Left lung (tissue), 10 donors: Measurements from ENCODE around the gene MEGF8. TPM values are rescaled to one million over a fixed set of nuclear protein-coding genes. Genes with fewer than 3 reads are reported as not detected.
A peak's percentile ranks its signal among the peaks of the same experiment; 100 is the strongest.

Source experiments
- ATAC-seq: fragments of 200-7000 bp; cut with Tn5 transposase; one replicate; pipeline ENCODE4 v1.9.1; 2020; ENCODE audit warnings: moderate library complexity
- DNase-seq, 4 donors: peaks; one replicate each; pipeline ENCODE4 v3.0.0-alpha.2; 2013 to 2020
- H3K27ac ChIP-seq, 2 donors: fragments of 200-600 bp; sonication (generic) in 1 of 2; one replicate each; pipeline versions ENCODE4 v1.5.0 to v1.8.0; 2020 to 2021
- H3K27me3 ChIP-seq, 2 donors: fragments of 200-600 bp; sonication (generic) in 1 of 2; one replicate each; pipeline versions ENCODE4 v1.5.0 to v1.8.0; 2020 to 2021
- H3K36me3 ChIP-seq, 2 donors: fragments of 200-600 bp; sonication (generic) in 1 of 2; one replicate each; pipeline versions ENCODE4 v1.5.0 to v1.8.0; 2020 to 2021
- H3K4me1 ChIP-seq, 2 donors: fragments of 200-600 bp; one replicate each; pipeline ENCODE4 v1.8.0; 2021
- H3K4me3 ChIP-seq, 2 donors: fragments of 200-600 bp; sonication (generic) in 1 of 2; one replicate each; pipeline versions ENCODE4 v1.5.0 to v1.8.0; 2020 to 2021; ENCODE audit warnings: mild to moderate bottlenecking in 1 of 2
- H3K9me3 ChIP-seq, 2 donors: fragments of 200-600 bp; sonication (generic) in 1 of 2; one replicate each; pipeline versions ENCODE4 v1.5.0 to v1.8.0; 2020 to 2021
- intact Hi-C, 2 donors: fragments of 100-400 bp; cut with DNase I; formaldehyde crosslinking; loops; one replicate each; pipeline versions ENCODE4 v1.11.2 to v1.14.2; 2022
- polyA plus RNA-seq, 6 donors: library from polyadenylated mRNA; unstranded; fragments of 120-200 nt; gene quantifications; one replicate each; pipeline ENCODE4 v1.2.1, GENCODE V29; 2013; ENCODE audit not compliant: insufficient read length in 6 of 6
- total RNA-seq, 2 donors: library from RNA; stranded (reverse); fragmentation: NEBNext Ultra II Directional; extraction: Animal tissue kit (Norgen Biotek cat#: 25700); gene quantifications; one replicate each; pipeline ENCODE4 v1.2.1, GENCODE V29; 2021
- TF ChIP-seq, protein P1 (sequence below), 2 donors: fragments of 200-600 bp; sonication (generic) in 1 of 2; IDR thresholded peaks; one replicate each; pipeline versions ENCODE4 v1.5.0 to v1.8.0; 2021; ENCODE audit warnings: antibody characterized with exemption in 2 of 2
- donor health status: DM: no; HTN: yes; CAD: no.
- donor health status: DM: no; HTN: no; CAD: no.

Gene MEGF8
- total and polyA plus RNA-seq, 8 donors = 15.7 to 38.9 (median 34.8) TPM

DNA sequence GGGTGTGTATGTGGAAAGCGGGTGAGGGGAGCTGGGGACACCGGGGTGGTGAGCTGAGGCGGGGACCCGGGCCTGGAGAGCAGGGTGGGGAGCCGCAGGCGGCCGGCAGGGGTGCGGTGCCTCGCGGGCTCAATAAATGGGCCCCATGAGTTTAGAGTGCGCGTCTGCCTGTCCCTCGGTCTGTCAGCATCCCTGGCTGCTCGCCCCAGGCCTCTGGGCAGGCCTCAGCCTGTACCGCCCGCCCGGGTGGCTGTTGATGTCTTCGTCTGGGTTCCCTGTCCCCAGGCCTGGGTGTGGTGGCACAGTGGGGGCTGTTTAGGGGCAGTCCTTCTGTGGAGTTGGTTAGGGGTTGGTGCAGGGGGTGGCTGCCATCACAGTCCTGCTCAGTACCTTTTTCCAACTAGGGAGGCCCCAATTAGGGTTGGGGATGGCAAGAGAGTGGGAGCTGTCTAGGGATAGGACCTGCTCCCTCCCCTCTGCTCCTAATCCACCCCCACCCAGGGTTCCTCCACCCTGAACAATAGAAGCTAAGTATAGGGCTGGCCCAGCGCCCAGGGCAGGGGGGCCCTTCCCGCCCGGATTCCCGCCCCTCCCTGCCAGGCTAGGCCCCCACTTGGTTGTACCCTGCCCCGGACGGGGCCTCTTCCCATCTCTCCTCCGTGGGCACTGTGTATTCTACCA lies 44.1 kb upstream of the MEGF8 start:
- H3K27ac ChIP-seq = peak overlapping the region; percentile 89 to 94
- H3K9me3 ChIP-seq = no peaks in the 10 kb centered on the region
- peak in 2 of 4 donors; percentile 52 to 63 for DNase-seq
- no peaks in the 10 kb centered on the region for H3K36me3 ChIP-seq
- peaks cover 63 to 82% of the 10 kb centered on the region in 2 donors for H3K4me1 ChIP-seq
- no peak for ATAC-seq
- peak overlapping the region; percentile 13 to 75 for H3K4me3 ChIP-seq
- TF ChIP-seq, protein P1, sequence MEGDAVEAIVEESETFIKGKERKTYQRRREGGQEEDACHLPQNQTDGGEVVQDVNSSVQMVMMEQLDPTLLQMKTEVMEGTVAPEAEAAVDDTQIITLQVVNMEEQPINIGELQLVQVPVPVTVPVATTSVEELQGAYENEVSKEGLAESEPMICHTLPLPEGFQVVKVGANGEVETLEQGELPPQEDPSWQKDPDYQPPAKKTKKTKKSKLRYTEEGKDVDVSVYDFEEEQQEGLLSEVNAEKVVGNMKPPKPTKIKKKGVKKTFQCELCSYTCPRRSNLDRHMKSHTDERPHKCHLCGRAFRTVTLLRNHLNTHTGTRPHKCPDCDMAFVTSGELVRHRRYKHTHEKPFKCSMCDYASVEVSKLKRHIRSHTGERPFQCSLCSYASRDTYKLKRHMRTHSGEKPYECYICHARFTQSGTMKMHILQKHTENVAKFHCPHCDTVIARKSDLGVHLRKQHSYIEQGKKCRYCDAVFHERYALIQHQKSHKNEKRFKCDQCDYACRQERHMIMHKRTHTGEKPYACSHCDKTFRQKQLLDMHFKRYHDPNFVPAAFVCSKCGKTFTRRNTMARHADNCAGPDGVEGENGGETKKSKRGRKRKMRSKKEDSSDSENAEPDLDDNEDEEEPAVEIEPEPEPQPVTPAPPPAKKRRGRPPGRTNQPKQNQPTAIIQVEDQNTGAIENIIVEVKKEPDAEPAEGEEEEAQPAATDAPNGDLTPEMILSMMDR (IDR thresholded peaks at IDR 0.05) = no peak
- intact Hi-C loops = no loop called here
- H3K27me3 ChIP-seq = no peaks in the 10 kb centered on the region

DNA sequence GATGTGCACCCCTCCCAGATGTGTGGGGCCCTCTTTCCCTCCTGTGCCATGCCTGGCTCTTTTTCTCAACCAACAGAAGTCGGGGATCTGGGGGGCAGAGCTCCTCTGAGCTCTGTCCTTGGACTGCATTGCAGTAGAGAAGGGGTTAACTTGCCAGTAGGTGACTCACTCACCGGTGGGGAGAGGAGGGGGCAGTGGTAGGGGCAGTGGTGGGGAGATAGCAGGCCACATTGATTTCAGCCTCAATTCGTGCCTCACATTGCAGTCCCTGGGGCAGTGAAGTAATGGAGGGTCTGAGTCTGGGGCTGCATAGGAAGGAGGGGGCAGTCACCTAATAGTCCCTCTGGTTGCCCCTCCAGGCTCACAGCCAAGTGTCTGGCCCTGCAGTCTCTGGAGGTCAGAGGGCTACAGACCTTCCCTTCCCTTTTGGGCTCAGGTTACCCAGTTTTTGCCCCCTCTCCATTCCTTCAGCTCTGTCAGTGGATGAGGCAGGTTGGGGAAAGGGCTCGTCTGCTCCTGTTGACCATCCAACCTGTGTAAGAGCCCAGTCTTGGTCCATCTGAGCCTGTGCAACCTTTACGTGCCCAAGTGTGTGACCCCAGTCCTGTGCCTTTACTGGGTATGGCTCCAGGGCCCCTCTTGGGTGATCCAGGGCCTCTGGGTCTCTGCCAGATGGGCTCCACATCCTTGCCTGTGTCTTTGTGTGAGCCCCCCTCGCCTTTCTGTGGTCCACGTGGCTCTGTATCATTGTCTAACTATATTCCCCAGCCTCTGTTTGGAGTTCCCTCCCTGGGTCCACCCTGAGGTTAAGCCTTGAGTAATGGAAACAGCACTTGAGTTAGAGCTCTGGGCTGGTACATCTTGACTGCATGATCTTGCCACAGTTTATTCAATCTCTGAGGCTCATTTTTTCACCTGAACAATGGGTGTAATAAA lies 43.3 kb upstream of the MEGF8 start:
- H3K4me3 ChIP-seq = peak overlapping the region in 1 of 2 donors; percentile 75

GRCh38 chr19:42282819-42283187 lies 42.6 kb upstream of the MEGF8 start:
- Histone ChIP-seq H3K27ac (peak overlapping the region; percentile 89 to 94), H3K27me3 (no peaks in the 10 kb centered on the region), H3K36me3 (peaks cover 0 to 11% of the 10 kb centered on the region in 2 donors), H3K4me3 (peak overlapping the region in 1 of 2 donors; percentile 62), H3K9me3 (no peaks in the 10 kb centered on the region), H3K4me1 (peaks cover 59 to 74% of the 10 kb centered on the region in 2 donors)
- TF ChIP-seq, protein P1 (IDR thresholded peaks at IDR 0.05) = no peak
- ATAC-seq (no peak), DNase-seq (no peak)
- intact Hi-C loops = no loop called here

More for the DNA sequence above, 43.3 kb upstream of the MEGF8 start:
- Histone ChIP-seq H3K27me3 (no peaks in the 10 kb centered on the region), H3K27ac (peak overlapping the region; percentile 89 to 94), H3K4me1 (peaks cover 63 to 79% of the 10 kb centered on the region in 2 donors), H3K9me3 (no peaks in the 10 kb centered on the region), H3K36me3 (peaks cover 0 to 4% of the 10 kb centered on the region in 2 donors)
- TF ChIP-seq, protein P1 (IDR thresholded peaks at IDR 0.05) = no peak
- intact Hi-C loops = no loop called here
- DNase-seq (no peak), ATAC-seq (no peak)

DNA sequence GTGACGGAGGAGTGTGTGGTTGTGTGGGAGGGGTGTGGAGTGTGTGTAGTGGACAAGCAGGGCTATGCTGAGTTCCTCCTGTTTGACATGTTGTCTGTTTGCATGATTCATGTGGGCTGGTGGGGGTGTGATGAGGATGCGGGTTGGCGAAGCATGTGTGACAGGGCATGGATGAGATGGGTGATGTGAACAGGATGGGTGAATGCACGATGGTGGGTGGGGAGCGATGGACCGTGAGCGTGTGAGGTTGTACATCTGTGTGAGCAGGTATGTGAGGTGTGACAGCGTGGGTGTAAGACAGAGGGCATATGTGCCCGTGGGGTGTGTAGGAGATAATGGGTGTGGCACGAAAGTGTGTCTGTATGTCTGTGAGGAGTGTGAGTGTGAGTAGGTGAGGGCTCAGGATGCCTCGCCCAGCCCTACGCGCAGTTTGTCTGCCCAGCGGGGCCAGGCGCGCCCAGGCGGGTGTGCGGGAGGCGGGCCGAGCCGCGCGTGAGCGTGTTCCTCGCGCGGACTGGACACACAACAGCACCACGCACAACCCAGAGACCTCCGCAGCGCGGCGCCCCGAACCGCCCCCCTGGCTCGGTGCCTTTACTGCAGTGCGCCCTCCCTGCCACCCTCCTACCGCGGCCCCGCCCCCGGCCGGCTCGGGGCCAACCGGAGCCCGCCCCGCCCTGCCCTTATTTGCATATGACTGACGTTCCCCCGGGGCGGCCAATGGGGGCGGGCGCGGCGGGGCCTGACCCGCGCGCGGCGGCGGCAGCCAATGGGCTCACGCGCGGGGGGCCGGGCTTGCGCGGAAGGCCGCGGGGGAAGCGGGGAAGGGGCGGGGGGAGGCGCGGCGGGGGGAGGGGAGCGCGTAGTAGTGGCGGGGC lies 42.0 kb upstream of the MEGF8 start:
- Histone ChIP-seq H3K36me3 (peaks cover 0 to 17% of the 10 kb centered on the region in 2 donors), H3K4me3 (peak overlapping the region; percentile 41 to 62), H3K27ac (peak overlapping the region; percentile 89 to 94), H3K4me1 (peaks cover 53 to 67% of the 10 kb centered on the region in 2 donors), H3K27me3 (no peaks in the 10 kb centered on the region), H3K9me3 (no peaks in the 10 kb centered on the region)
- intact Hi-C loops = no loop called here
- peak; percentile 93 to 98 (median 96) for DNase-seq
- ATAC-seq = peak; percentile 72
- TF ChIP-seq, protein P1 (IDR thresholded peaks at IDR 0.05) = no peak
